Tibial nerve (tissue), 4 donors: ENCODE measurements around the gene RAB33B. TPM values are rescaled to one million over a fixed set of nuclear protein-coding genes. Genes with fewer than 3 reads are reported as not detected.

Experiments
- DNase-seq, 2 donors: peaks; one replicate each; pipeline ENCODE4 v3.0.0-alpha.2; 2019; ENCODE audit warnings: low spot score in 2 of 2
- H3K27ac ChIP-seq, 4 donors: fragments of 200-600 bp; sonication (generic) in 3 of 4; one replicate each; pipeline ENCODE4 v1.5.1; 2017 to 2019; ENCODE audit warnings: mild to moderate bottlenecking in 1 of 4
- H3K27me3 ChIP-seq, 2 donors: fragments of 200-600 bp; sonication (generic) in 1 of 2; one replicate each; pipeline versions ENCODE4 v1.5.1 to v1.6.0; 2017 to 2019
- H3K36me3 ChIP-seq, 3 donors: fragments of 200-600 bp; sonication (generic); one replicate each; pipeline ENCODE4 v1.5.1; 2018 to 2019
- H3K4me1 ChIP-seq, 4 donors: fragments of 200-600 bp; sonication (generic) in 3 of 4; one replicate each; pipeline ENCODE4 v1.5.1; 2017 to 2019
- H3K4me3 ChIP-seq, 4 donors: fragments of 200-600 bp; sonication (generic) in 3 of 4; one replicate each; pipeline ENCODE4 v1.5.1; 2017 to 2019; ENCODE audit warnings: mild to moderate bottlenecking in 1 of 4, moderate library complexity in 1 of 4
- H3K9me3 ChIP-seq, 4 donors: fragments of 200-600 bp; sonication (generic) in 3 of 4; one replicate each; pipeline ENCODE4 v1.5.1; 2017 to 2019
- CTCF ChIP-seq, 5 experiments: fragments of 200-600 bp in 3 of 5; fragments of 450-650 bp in 2 of 5; sonication (generic) in 3 of 5; IDR thresholded peaks; one replicate each; pipeline ENCODE4 v1.5.1; 2016 to 2019; ENCODE audit warnings: antibody characterized with exemption in 5 of 5, mild to moderate bottlenecking in 3 of 5, moderate library complexity in 2 of 5
- EP300 ChIP-seq, 2 donors: sonication (generic); formaldehyde crosslinking; IDR thresholded peaks; one replicate each; pipeline ENCODE4 v1.6.1; 2017; ENCODE audit warnings: antibody characterized with exemption in 2 of 2, mild to moderate bottlenecking in 1 of 2
- POLR2A ChIP-seq, 2 donors: fragments of 450-650 bp; IDR thresholded peaks; one replicate each; pipeline ENCODE4 v1.6.1; 2017; ENCODE audit warnings: antibody characterized with exemption in 2 of 2, mild to moderate bottlenecking in 2 of 2, moderate library complexity in 2 of 2
- WGBS, 2 donors: methylation state at CpG; one replicate each; pipeline ENCODE4 v1.1.5; 2018; 5-methylcytosine and 5-hydroxymethylcytosine counted together
- total RNA-seq, 4 donors: library from RNA; depleted of rRNA; stranded (reverse); fragments of >200 nt; gene quantifications; one replicate each; pipeline ENCODE4 v1.1.0, GENCODE V29; 2016

RAB33B gene
- total RNA-seq, 4 donors from 2014 or later, result 13.2 to 18.6 (median 15.0) TPM

- no peak for DNase-seq
- H3K4me3 ChIP-seq, result no peak overlapping the region
- 83 to 85% methylated on average over 11 of the region's 11 CpGs for WGBS, 2 donors
- H3K27me3 ChIP-seq, result no peaks in the 10 kb centered on the region
- no peak overlapping the region for H3K27ac ChIP-seq
- H3K36me3 ChIP-seq, result no peaks in the 10 kb centered on the region
- no peaks in the 10 kb centered on the region for H3K4me1 ChIP-seq
- no peaks in the 10 kb centered on the region for H3K9me3 ChIP-seq
- no peak for TF ChIP-seq POLR2A (IDR thresholded peaks at IDR 0.05)
- TF ChIP-seq CTCF (IDR thresholded peaks at IDR 0.05), result no peak
Observed at GRCh38 chr4:139484783-139485311, 30.9 kb downstream of the RAB33B start.

GRCh38 chr4:139488442-139488841 is 34.5 kb downstream of the RAB33B start:
- Histone ChIP-seq H3K9me3 (no peaks in the 10 kb centered on the region), H3K4me3 (no peak overlapping the region), H3K27me3 (no peaks in the 10 kb centered on the region), H3K4me1 (no peaks in the 10 kb centered on the region), H3K27ac (no peak overlapping the region), H3K36me3 (no peaks in the 10 kb centered on the region)
- no peak for DNase-seq
- TF ChIP-seq EP300 (IDR thresholded peaks at IDR 0.05), result no peak
- TF ChIP-seq CTCF (IDR thresholded peaks at IDR 0.05), result no peak
- TF ChIP-seq POLR2A (IDR thresholded peaks at IDR 0.05), result no peak
- WGBS, 2 donors, result 92 to 95% methylated on average over 3 of the region's 3 CpGs

- no peak for TF ChIP-seq POLR2A (IDR thresholded peaks at IDR 0.05)
- TF ChIP-seq EP300 (IDR thresholded peaks at IDR 0.05), result no peak
- no peak for TF ChIP-seq CTCF (IDR thresholded peaks at IDR 0.05)
- no peak overlapping the region for H3K27ac ChIP-seq
- no peaks in the 10 kb centered on the region for H3K27me3 ChIP-seq
- H3K36me3 ChIP-seq, result no peaks in the 10 kb centered on the region
- no peak overlapping the region for H3K4me3 ChIP-seq
- H3K4me1 ChIP-seq, result no peaks in the 10 kb centered on the region
- no peak for DNase-seq
- no peaks in the 10 kb centered on the region for H3K9me3 ChIP-seq
Observed at GRCh38 chr4:139489638-139490037, 35.7 kb downstream of the RAB33B start.

GRCh38 chr4:139492429-139492828 is 38.5 kb downstream of the RAB33B start:
- Histone ChIP-seq H3K36me3 (no peaks in the 10 kb centered on the region), H3K9me3 (no peaks in the 10 kb centered on the region), H3K27ac (no peak overlapping the region), H3K4me1 (no peaks in the 10 kb centered on the region), H3K27me3 (no peaks in the 10 kb centered on the region), H3K4me3 (no peak overlapping the region)
- DNase-seq, result no peak
- no peak for TF ChIP-seq EP300 (IDR thresholded peaks at IDR 0.05)
- no peak for TF ChIP-seq POLR2A (IDR thresholded peaks at IDR 0.05)
- TF ChIP-seq CTCF (IDR thresholded peaks at IDR 0.05), result no peak
- 96 to 98% methylated on average over 2 of the region's 2 CpGs for WGBS, 2 donors

- H3K36me3 ChIP-seq, result no peaks in the 10 kb centered on the region
- 81 to 86% methylated on average over 4 of the region's 4 CpGs for WGBS, 2 donors
- peaks cover 0 to 7% (median 0%) of the 10 kb centered on the region in 4 donors for H3K4me1 ChIP-seq
- H3K27ac ChIP-seq, result no peak overlapping the region
- no peaks in the 10 kb centered on the region for H3K9me3 ChIP-seq
- DNase-seq, result no peak
- H3K27me3 ChIP-seq, result no peaks in the 10 kb centered on the region
- H3K4me3 ChIP-seq, result no peak overlapping the region
- TF ChIP-seq CTCF (IDR thresholded peaks at IDR 0.05), result no peak
- TF ChIP-seq POLR2A (IDR thresholded peaks at IDR 0.05), result no peak
- TF ChIP-seq EP300 (IDR thresholded peaks at IDR 0.05), result no peak
Observed at GRCh38 chr4:139493176-139493575, 39.3 kb downstream of the RAB33B start.
